GM12865 (cell line): ENCODE data around the gene CEACAM16.
A peak's percentile ranks its signal among the peaks of the same experiment; 100 is the strongest.

Experiments
- DNase-seq: peaks from one replicate; pipeline ENCODE4 v3.0.0; 2010; ENCODE audit warnings: low read depth
- H3K4me3 ChIP-seq: 2 replicates; pipeline ENCODE4 v1.5.1; 2011; ENCODE audit warnings: mild to moderate bottlenecking, low read depth, low read length, control low read depth
- CTCF ChIP-seq: IDR thresholded peaks from 2 replicates; pipeline ENCODE4 v1.5.1; 2011; ENCODE audit warnings: low read length, control low read depth, low read depth, inconsistent platforms; ENCODE audit not compliant: insufficient read depth; ENCODE audit errors: missing control alignments

The CEACAM16 gene

DNA sequence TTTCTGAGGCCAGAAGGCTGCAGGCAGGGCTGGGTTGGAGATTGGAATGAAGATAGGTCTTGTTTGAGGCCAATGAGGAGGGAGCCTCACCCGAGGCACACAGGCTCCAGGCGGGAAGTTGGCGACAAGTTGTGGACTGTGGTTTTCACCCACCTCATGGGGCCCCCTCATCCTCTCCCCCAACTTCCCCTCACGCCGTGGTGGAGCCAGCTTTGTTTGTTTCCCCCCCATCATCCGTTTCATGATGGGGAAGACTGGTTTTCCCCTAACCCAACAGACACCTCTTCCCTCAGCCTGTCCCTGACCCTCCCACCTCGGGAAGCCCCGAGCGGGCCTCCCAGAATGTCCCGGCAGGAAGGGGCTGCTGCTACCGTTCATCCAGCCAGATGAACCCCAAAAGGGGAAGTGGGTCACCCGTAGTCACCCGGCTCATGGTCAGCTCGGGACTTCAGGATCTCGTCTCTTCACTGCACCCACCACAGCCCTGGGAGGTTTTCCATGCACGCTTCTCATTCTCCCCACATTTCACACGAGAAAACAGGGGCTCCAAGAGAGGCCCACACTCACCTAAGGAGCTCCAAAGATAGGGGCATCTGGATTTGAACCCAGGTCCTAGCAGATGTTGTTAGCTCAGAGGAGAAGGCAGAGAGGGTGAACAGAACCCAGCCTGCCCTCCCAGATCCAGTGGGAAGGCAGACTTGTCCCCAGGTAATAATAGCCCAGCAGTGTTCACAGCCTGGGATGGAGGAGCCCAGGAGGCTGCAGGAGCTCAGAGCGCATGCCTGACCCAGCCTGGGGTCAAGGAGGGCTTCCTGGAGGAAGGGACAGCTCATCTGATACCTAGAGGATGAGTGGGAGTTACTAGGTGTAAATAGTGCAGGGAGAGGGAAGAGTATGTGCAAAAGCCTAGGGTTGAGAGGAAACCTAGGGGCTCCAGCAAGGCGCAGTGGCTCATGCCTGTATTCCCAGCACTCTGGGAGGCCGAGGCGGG, 23.5 kb downstream of the CEACAM16 start:
- peak; percentile 85 for DNase-seq
- no peak for TF ChIP-seq CTCF
- no peak overlapping the region for H3K4me3 ChIP-seq

DNA sequence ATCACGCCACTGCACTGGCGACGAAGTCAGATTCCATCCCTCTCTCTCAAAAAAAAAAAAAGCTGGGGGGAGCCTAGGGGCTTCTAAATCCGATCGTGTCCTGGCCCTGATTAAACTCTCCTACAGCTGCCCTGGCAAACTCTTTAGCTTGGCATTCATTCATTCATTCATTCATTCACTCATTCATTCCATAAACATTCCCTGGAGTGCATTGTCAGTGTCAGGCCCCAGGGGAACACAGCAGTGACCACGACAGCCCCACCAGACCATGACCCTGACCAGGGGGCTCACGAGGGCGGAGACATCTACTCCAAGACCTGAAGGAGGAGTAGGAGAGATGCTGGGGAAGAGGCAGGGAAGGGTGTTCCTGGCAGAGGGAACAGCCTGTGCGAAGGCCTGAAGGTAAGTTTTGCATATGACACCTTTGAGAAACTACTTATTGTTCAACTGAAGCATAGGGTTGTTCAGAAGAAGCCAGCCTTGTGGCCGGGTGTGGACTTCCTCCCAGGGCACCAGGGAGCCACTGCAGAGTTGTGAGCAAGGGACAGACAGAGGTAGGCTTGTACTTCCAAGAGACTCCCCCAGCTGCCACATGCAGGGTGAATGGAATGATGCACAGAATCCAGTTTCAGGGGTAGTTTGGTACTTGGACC, 24.5 kb downstream of the CEACAM16 start:
- no peak for TF ChIP-seq CTCF
- H3K4me3 ChIP-seq, result no peak overlapping the region
- no peak for DNase-seq

GRCh38 chr19:44723952-44724319, 25.0 kb downstream of the CEACAM16 start:
- peak; percentile 99 for TF ChIP-seq CTCF
- DNase-seq, result peak; percentile 88
- H3K4me3 ChIP-seq, result no peak overlapping the region

- no peak overlapping the region for H3K4me3 ChIP-seq
- TF ChIP-seq CTCF, result no peak
- no peak for DNase-seq
Measured at GRCh38 chr19:44725251-44725650, 26.3 kb downstream of the CEACAM16 start.

GRCh38 chr19:44725684-44726083, 26.7 kb downstream of the CEACAM16 start:
- no peak overlapping the region for H3K4me3 ChIP-seq
- DNase-seq, result no peak
- no peak for TF ChIP-seq CTCF

- no peak for DNase-seq
- no peak for TF ChIP-seq CTCF
- no peak overlapping the region for H3K4me3 ChIP-seq
Measured at GRCh38 chr19:44726465-44726864, 27.5 kb downstream of the CEACAM16 start.
